Smooth muscle cell (in vitro differentiated cells): Measurements from ENCODE around the gene GALNT6. TPM values are rescaled to one million over a fixed set of nuclear protein-coding genes. Genes with fewer than 3 reads are reported as not detected.

ENCODE experiments used
- DNase-seq: peaks from one replicate; lab custom pipeline; 2025; ENCODE audit not compliant: unreplicated experiment; lab: John Stamatoyannopoulos, UW
- H2AFZ ChIP-seq: fragments of 200-600 bp; sonication (generic); 2 replicates; pipeline ENCODE4 v1.6.0; 2016; ENCODE audit warnings: antibody characterized with exemption, low read depth, mild to moderate bottlenecking
- H3F3A ChIP-seq: fragments of 200-600 bp; sonication (generic); 2 replicates; pipeline ENCODE4 v1.6.0; 2017; ENCODE audit warnings: antibody characterized with exemption, low read depth
- H3K27ac ChIP-seq: fragments of 200-600 bp; sonication (generic); 2 replicates; pipeline ENCODE4 v1.5.1; 2016; ENCODE audit warnings: low read depth, mild to moderate bottlenecking
- H3K27me3 ChIP-seq: fragments of 200-600 bp; sonication (generic); 2 replicates; pipeline ENCODE4 v1.6.1; 2016; ENCODE audit warnings: low read depth, mild to moderate bottlenecking
- H3K36me3 ChIP-seq: fragments of 200-600 bp; sonication (generic); 2 replicates; pipeline ENCODE4 v1.5.1; 2016; ENCODE audit warnings: low read depth
- H3K4me1 ChIP-seq: fragments of 200-600 bp; sonication (generic); 2 replicates; pipeline ENCODE4 v1.5.1; 2016; ENCODE audit warnings: low read depth
- H3K4me2 ChIP-seq: fragments of 200-600 bp; sonication (generic); 2 replicates; pipeline ENCODE4 v1.6.0; 2016; ENCODE audit warnings: mild to moderate bottlenecking
- H3K4me3 ChIP-seq: fragments of 200-600 bp; sonication (generic); 2 replicates; pipeline ENCODE4 v1.5.1; 2016; ENCODE audit warnings: mild to moderate bottlenecking
- H3K79me2 ChIP-seq: fragments of 200-600 bp; sonication (generic); 2 replicates; pipeline ENCODE4 v1.6.0; 2016; ENCODE audit warnings: low read depth, mild to moderate bottlenecking
- H3K9ac ChIP-seq: fragments of 200-600 bp; sonication (generic); 2 replicates; pipeline ENCODE4 v1.6.0; 2016; ENCODE audit warnings: low read depth
- H3K9me3 ChIP-seq: fragments of 200-600 bp; sonication (generic); replicated peaks from 2 replicates; pipeline ENCODE4 v1.5.1; 2016; ENCODE audit warnings: low read depth
- H4K20me1 ChIP-seq: fragments of 200-600 bp; sonication (generic); 2 replicates; pipeline ENCODE4 v1.6.0; 2016; ENCODE audit warnings: low read depth
- CTCF ChIP-seq: fragments of 200-600 bp; sonication (generic); IDR thresholded peaks from 2 replicates; pipeline ENCODE4 v1.5.1; 2017; ENCODE audit warnings: borderline replicate concordance, mild to moderate bottlenecking, antibody characterized with exemption; ENCODE audit not compliant: insufficient read depth, poor library complexity, severe bottlenecking
- WGBS: methylation state at CpG from one replicate; pipeline ENCODE4 v1.1.7; 2016; ENCODE audit warnings: low lambda C conversion rate; 5-methylcytosine and 5-hydroxymethylcytosine counted together
- polyA plus RNA-seq: library from polyadenylated mRNA; unstranded; fragments of >200 nt; fragmentation: Nextera tagmentation; extraction: Ambion mirVana; gene quantifications from 2 replicates; pipeline ENCODE4 v1.2.1, GENCODE V29; 2016
- total RNA-seq: library from RNA; depleted of rRNA; stranded (reverse); fragments of >200 nt; gene quantifications from 2 replicates; pipeline ENCODE4 v1.2.3, GENCODE V29; 2014

The GALNT6 gene
- total and polyA plus RNA-seq, 2 experiments from 2014 or later = 7.8 to 55.6 TPM

- no peak overlapping the region for H2AFZ ChIP-seq
- H3K9me3 ChIP-seq = no peaks in the 10 kb centered on the region
- no peaks in the 10 kb centered on the region for H3K36me3 ChIP-seq
- no peak overlapping the region for H3K27ac ChIP-seq
- H3K79me2 ChIP-seq = no peaks in the 10 kb centered on the region
- no peak for TF ChIP-seq CTCF
- no peak overlapping the region for H3K9ac ChIP-seq
- 97% methylated on average over 15 of the region's 15 CpGs for WGBS
- no peak for DNase-seq
- no peak overlapping the region for H3K4me2 ChIP-seq
- H3F3A ChIP-seq = peaks cover 3% of the 10 kb centered on the region
- no peaks in the 10 kb centered on the region for H3K27me3 ChIP-seq
- H3K4me3 ChIP-seq = no peak overlapping the region
- no peaks in the 10 kb centered on the region for H4K20me1 ChIP-seq
- peaks cover 39% of the 10 kb centered on the region for H3K4me1 ChIP-seq
These were observed 67.8 kb downstream of the GALNT6 start for GRCh38 chr12:51323317-51323960.

GRCh38 chr12:51322452-51322851, 68.8 kb downstream of the GALNT6 start:
- no peaks in the 10 kb centered on the region for H4K20me1 ChIP-seq
- H3K27me3 ChIP-seq = no peaks in the 10 kb centered on the region
- no peak overlapping the region for H3K27ac ChIP-seq
- no peak overlapping the region for H3K4me2 ChIP-seq
- H3F3A ChIP-seq = peaks cover 3% of the 10 kb centered on the region
- H3K36me3 ChIP-seq = no peaks in the 10 kb centered on the region
- H3K9ac ChIP-seq = no peak overlapping the region
- H3K4me1 ChIP-seq = peaks cover 42% of the 10 kb centered on the region
- H3K4me3 ChIP-seq = no peak overlapping the region
- H3K9me3 ChIP-seq = no peaks in the 10 kb centered on the region
- DNase-seq = no peak
- no peak overlapping the region for H2AFZ ChIP-seq
- whole genome bisulfite sequencing = 87% methylated on average over 5 of the region's 5 CpGs
- no peak for TF ChIP-seq CTCF
- H3K79me2 ChIP-seq = no peaks in the 10 kb centered on the region

GRCh38 chr12:51321882-51322281, 69.3 kb downstream of the GALNT6 start:
- no peaks in the 10 kb centered on the region for H3K36me3 ChIP-seq
- no peak for DNase-seq
- H3K27ac ChIP-seq = no peak overlapping the region
- H2AFZ ChIP-seq = no peak overlapping the region
- H3K9me3 ChIP-seq = no peaks in the 10 kb centered on the region
- no peak overlapping the region for H3K4me2 ChIP-seq
- TF ChIP-seq CTCF = no peak
- no peak overlapping the region for H3K9ac ChIP-seq
- no peak overlapping the region for H3K4me3 ChIP-seq
- H3K4me1 ChIP-seq = peaks cover 36% of the 10 kb centered on the region
- no peaks in the 10 kb centered on the region for H4K20me1 ChIP-seq
- no peaks in the 10 kb centered on the region for H3K79me2 ChIP-seq
- peaks cover 3% of the 10 kb centered on the region for H3F3A ChIP-seq
- no peaks in the 10 kb centered on the region for H3K27me3 ChIP-seq
- WGBS = 72% methylated on average over 3 of the region's 3 CpGs
